Effector memory CD8-positive, alpha-beta T cell (primary cell): ENCODE data around the gene SSNA1.

Source experiments
- ATAC-seq: fragments of 150-1000 bp; cut with Tn5 transposase; replicated peaks from 2 replicates; pipeline ENCODE4 v1.10.0; 2021; ENCODE audit warnings: mild to moderate bottlenecking, moderate library complexity
- DNase-seq, 3 experiments: peaks; one replicate each; pipeline ENCODE4 v3.0.0; 2021
- H3K27ac Mint-ChIP-seq, 2 donors: one replicate each; pipeline ENCODE4 v1.8.0; 2022; ENCODE audit warnings: mild to moderate bottlenecking in 2 of 2, mixed read lengths in 2 of 2, moderate library complexity in 2 of 2
- H3K27me3 Mint-ChIP-seq, 2 donors: one replicate each; pipeline ENCODE4 v1.8.0; 2022; ENCODE audit warnings: mixed read lengths in 2 of 2
- H3K36me3 Mint-ChIP-seq: one replicate; pipeline ENCODE4 v1.8.0; 2022; ENCODE audit warnings: mild to moderate bottlenecking, moderate library complexity, mixed read lengths; ENCODE audit not compliant: insufficient read depth
- H3K4me1 Mint-ChIP-seq, 2 donors: one replicate each; pipeline ENCODE4 v1.8.0; 2022; ENCODE audit warnings: low read depth in 2 of 2, mixed read lengths in 2 of 2
- H3K4me3 Mint-ChIP-seq, 2 donors: one replicate each; pipeline ENCODE4 v1.8.0; 2022; ENCODE audit warnings: mild to moderate bottlenecking in 2 of 2, mixed read lengths in 2 of 2, moderate library complexity in 2 of 2
- H3K9me3 Mint-ChIP-seq, 2 donors: one replicate each; pipeline ENCODE4 v1.8.0; 2022; ENCODE audit warnings: mixed read lengths in 2 of 2

Gene SSNA1

GRCh38 chr9:137199411-137200121, 11.1 kb downstream of the SSNA1 start:
- Mint-ChIP-seq H3K9me3 (no peaks in the 10 kb centered on the region), H3K36me3 (peaks cover 15% of the 10 kb centered on the region), H3K27ac (peak overlapping the region in 1 of 2 donors; percentile 83), H3K27me3 (no peaks in the 10 kb centered on the region), H3K4me1 (peaks cover 8 to 16% of the 10 kb centered on the region in 2 donors), H3K4me3 (peak overlapping the region; percentile 77 to 85)
- no peak for ATAC-seq
- DNase-seq = no peak

- ATAC-seq (peak; percentile 90), DNase-seq (peak; percentile 97 to 98 (median 97))
- Mint-ChIP-seq H3K36me3 (peaks cover 25% of the 10 kb centered on the region), H3K27ac (peak within 1 kb of the TSS; percentile 81 to 89), H3K4me3 (peak within 1 kb of the TSS; percentile 85), H3K4me1 (peaks cover 8 to 20% of the 10 kb centered on the region in 2 donors), H3K27me3 (no peaks in the 10 kb centered on the region), H3K9me3 (no peaks in the 10 kb centered on the region)
Observed at GRCh38 chr9:137200311-137201204, 12.1 kb downstream of the SSNA1 start, which contains the start of gene TPRN. TSS of gene TPRN (minus strand) at chr9:137200741. CDS start at chr9:137200711, 30 bp downstream.

- no peak for ATAC-seq
- H3K27ac Mint-ChIP-seq = peak overlapping the region; percentile 81 to 89
Observed at GRCh38 chr9:137201205-137201868, 12.9 kb downstream of the SSNA1 start.

GRCh38 chr9:137202966-137203365, 14.5 kb downstream of the SSNA1 start:
- Mint-ChIP-seq H3K9me3 (no peaks in the 10 kb centered on the region), H3K27ac (no peak overlapping the region), H3K27me3 (no peaks in the 10 kb centered on the region), H3K4me1 (peaks cover 29 to 40% of the 10 kb centered on the region in 2 donors), H3K4me3 (peak overlapping the region in 1 of 2 donors; percentile 85), H3K36me3 (peaks cover 40% of the 10 kb centered on the region)
- DNase-seq (no peak), ATAC-seq (no peak)

More at GRCh38 chr9:137201205-137201868, 12.9 kb downstream of the SSNA1 start:
- Mint-ChIP-seq H3K9me3 (no peaks in the 10 kb centered on the region), H3K4me3 (peak overlapping the region; percentile 85), H3K27me3 (no peaks in the 10 kb centered on the region), H3K36me3 (peaks cover 33% of the 10 kb centered on the region), H3K4me1 (peaks cover 14 to 27% of the 10 kb centered on the region in 2 donors)
- no peak for DNase-seq

- H3K4me1 Mint-ChIP-seq = peaks cover 26 to 40% of the 10 kb centered on the region in 2 donors
- no peaks in the 10 kb centered on the region for H3K27me3 Mint-ChIP-seq
- peaks cover 40% of the 10 kb centered on the region for H3K36me3 Mint-ChIP-seq
- DNase-seq = no peak
- H3K27ac Mint-ChIP-seq = peak overlapping the region; percentile 96 to 97
- peak overlapping the region; percentile 91 to 94 for H3K4me3 Mint-ChIP-seq
- H3K9me3 Mint-ChIP-seq = no peaks in the 10 kb centered on the region
- no peak for ATAC-seq
Observed at GRCh38 chr9:137204731-137205125, 16.3 kb downstream of the SSNA1 start.

GRCh38 chr9:137205126-137206069, 16.9 kb downstream of the SSNA1 start, which contains the start of the genes NDOR1 and TMEM203:
TSS of gene NDOR1 (plus strand) at chr9:137205700. CDS start at chr9:137205778, 78 bp downstream.
TSS of gene TMEM203 (minus strand) at chr9:137205648. CDS start at chr9:137205414, 234 bp downstream.
- peaks cover 26 to 40% of the 10 kb centered on the region in 2 donors for H3K4me1 Mint-ChIP-seq
- DNase-seq (peak; percentile 93 to 95 (median 94)), ATAC-seq (peak; percentile 60)
- no peaks in the 10 kb centered on the region for H3K9me3 Mint-ChIP-seq
- H3K36me3 Mint-ChIP-seq = peaks cover 45% of the 10 kb centered on the region
- H3K27me3 Mint-ChIP-seq = no peaks in the 10 kb centered on the region
- peak within 1 kb of the TSS; percentile 96 to 97 for H3K27ac Mint-ChIP-seq
- H3K4me3 Mint-ChIP-seq = peak within 1 kb of the TSS; percentile 91 to 94

- ATAC-seq (no peak), DNase-seq (no peak)
- peaks cover 26 to 34% of the 10 kb centered on the region in 2 donors for H3K4me1 Mint-ChIP-seq
- H3K36me3 Mint-ChIP-seq = peaks cover 46% of the 10 kb centered on the region
- peak overlapping the region; percentile 91 to 94 for H3K4me3 Mint-ChIP-seq
- peak overlapping the region; percentile 96 to 97 for H3K27ac Mint-ChIP-seq
- H3K9me3 Mint-ChIP-seq = no peaks in the 10 kb centered on the region
- H3K27me3 Mint-ChIP-seq = no peaks in the 10 kb centered on the region
Observed at GRCh38 chr9:137206602-137207001, 18.1 kb downstream of the SSNA1 start.

- peak overlapping the region in 1 of 2 donors; percentile 72 for H3K27ac Mint-ChIP-seq
- H3K4me3 Mint-ChIP-seq = no peak overlapping the region
- H3K36me3 Mint-ChIP-seq = peaks cover 22% of the 10 kb centered on the region
- ATAC-seq (no peak), DNase-seq (no peak)
- H3K27me3 Mint-ChIP-seq = no peaks in the 10 kb centered on the region
- no peaks in the 10 kb centered on the region for H3K9me3 Mint-ChIP-seq
- peaks cover 13 to 17% of the 10 kb centered on the region in 2 donors for H3K4me1 Mint-ChIP-seq
Observed at GRCh38 chr9:137211532-137211931, 23.1 kb downstream of the SSNA1 start.

- H3K4me3 Mint-ChIP-seq = no peak overlapping the region
Observed at GRCh38 chr9:137212520-137212919, 24.0 kb downstream of the SSNA1 start.

GRCh38 chr9:137213160-137214060, 24.9 kb downstream of the SSNA1 start:
- no peaks in the 10 kb centered on the region for H3K27me3 Mint-ChIP-seq
- ATAC-seq (no peak), DNase-seq (no peak)
- H3K4me3 Mint-ChIP-seq = no peak overlapping the region
- peaks cover 16% of the 10 kb centered on the region for H3K36me3 Mint-ChIP-seq
- no peak overlapping the region for H3K27ac Mint-ChIP-seq
- H3K9me3 Mint-ChIP-seq = no peaks in the 10 kb centered on the region
- H3K4me1 Mint-ChIP-seq = peaks cover 0 to 5% of the 10 kb centered on the region in 2 donors

More at GRCh38 chr9:137212520-137212919, 24.0 kb downstream of the SSNA1 start:
- Mint-ChIP-seq H3K4me1 (peaks cover 3 to 7% of the 10 kb centered on the region in 2 donors), H3K27me3 (no peaks in the 10 kb centered on the region), H3K36me3 (peaks cover 21% of the 10 kb centered on the region), H3K9me3 (no peaks in the 10 kb centered on the region), H3K27ac (no peak overlapping the region)
- no peak for ATAC-seq
- DNase-seq = no peak

GRCh38 chr9:137214620-137215019, 26.1 kb downstream of the SSNA1 start:
- Mint-ChIP-seq H3K4me1 (peaks cover 0 to 3% of the 10 kb centered on the region in 2 donors), H3K36me3 (peaks cover 10% of the 10 kb centered on the region), H3K9me3 (no peaks in the 10 kb centered on the region), H3K27ac (peak overlapping the region in 1 of 2 donors; percentile 76), H3K27me3 (no peaks in the 10 kb centered on the region), H3K4me3 (no peak overlapping the region)
- DNase-seq = no peak
- no peak for ATAC-seq
